ENCODE data around the gene SERP2.

Gene SERP2

DNA sequence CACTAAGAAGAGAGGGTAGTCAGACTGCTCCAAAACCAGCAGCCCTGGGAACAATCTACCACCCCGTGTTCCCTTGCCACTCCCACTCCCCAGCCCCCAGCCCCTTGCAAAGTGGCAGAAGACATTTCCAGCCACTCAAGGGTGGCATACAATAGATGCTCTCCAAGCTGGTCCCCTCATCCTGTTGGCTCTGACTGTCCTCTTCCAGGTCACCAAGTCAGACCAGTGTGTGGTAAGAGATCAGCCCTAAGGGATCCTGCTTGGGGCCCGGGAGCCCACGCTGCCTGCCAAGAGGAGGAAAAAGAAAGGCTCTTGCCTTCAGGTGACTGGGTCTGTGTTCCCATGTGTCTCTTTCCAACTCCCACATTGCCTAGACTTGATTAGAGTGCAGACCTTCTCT is 25.0 kb downstream of the SERP2 start:
- no peak for DNase-seq (ENCODE audit: low read depth in 1 of 2, low spot score in 1 of 2)
- TF ChIP-seq JUND (IDR thresholded peaks at IDR 0.05; ENCODE audit: low read depth), result no peak
- in situ Hi-C loops (cut with HindIII; ENCODE audit: low pct_unique_long_range_greater_than_20kb, low sequenced_read_pairs), result no loop called here

DNA sequence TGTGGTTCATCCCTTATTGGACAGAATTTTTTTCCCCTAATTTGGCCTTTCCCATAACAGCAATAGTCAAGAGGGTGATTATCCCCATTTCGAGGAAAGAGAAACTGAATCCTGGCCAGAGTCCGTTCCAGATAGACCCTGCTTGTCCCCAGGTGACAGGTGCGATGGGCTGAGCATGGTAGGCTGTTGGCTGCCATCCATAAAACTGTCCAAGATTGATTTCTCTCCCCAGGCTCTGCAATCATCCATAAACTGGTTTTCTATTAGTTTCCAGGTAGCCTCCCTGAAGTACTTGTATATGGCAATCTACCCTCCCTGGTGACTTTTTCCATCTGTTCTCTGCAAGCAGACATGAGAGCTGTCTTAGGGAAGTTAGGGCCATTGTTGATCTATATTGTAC is 25.4 kb downstream of the SERP2 start:
- in situ Hi-C loops (cut with HindIII; ENCODE audit: low pct_unique_long_range_greater_than_20kb, low sequenced_read_pairs), result no loop called here
- no peak for TF ChIP-seq JUND (IDR thresholded peaks at IDR 0.05; ENCODE audit: low read depth)
- no peak for DNase-seq (ENCODE audit: low read depth in 1 of 2, low spot score in 1 of 2)

DNA sequence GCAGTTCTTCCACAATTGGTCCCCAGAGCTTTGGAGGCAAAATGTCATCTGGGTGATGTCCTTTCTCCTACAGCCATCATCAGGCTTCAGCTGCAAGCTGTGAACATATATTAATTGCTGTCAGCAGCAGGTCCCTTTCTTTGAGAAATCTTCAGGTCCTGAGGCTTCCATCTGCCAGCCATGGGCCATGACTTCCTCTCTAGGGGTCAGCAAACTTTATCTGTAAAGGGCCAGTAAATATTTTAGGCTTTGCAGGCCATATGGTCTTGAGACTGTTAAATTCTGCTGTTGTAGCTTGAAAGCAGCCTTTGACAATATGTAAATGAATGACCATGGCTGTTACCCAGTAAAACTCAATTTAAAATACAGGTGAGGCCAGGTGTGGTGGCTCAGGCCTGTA is 27.1 kb downstream of the SERP2 start:
- in situ Hi-C loops (cut with HindIII; ENCODE audit: low pct_unique_long_range_greater_than_20kb, low sequenced_read_pairs), result no loop called here

DNA sequence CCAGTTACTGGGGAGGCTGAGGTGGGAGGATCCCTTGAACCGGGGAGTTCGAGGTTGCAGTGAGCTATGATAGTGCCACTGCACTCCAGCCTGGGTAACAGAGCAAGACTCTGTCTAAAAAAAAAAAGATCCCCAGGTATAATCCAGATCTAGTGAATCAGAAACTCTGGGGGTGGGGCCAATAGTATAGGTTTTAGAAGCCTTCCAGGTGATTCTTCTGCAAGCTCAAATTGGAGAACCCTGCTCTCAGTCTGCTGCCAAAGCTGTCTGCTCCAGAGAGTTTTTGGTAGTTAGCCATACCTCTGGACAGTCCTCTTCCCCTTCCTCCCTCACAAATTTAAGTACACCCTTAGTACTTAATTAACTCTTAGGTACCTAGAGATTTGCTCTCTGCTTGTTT is 28.0 kb downstream of the SERP2 start:
- in situ Hi-C loops (cut with HindIII; ENCODE audit: low pct_unique_long_range_greater_than_20kb, low sequenced_read_pairs), result no loop called here
- TF ChIP-seq JUND (IDR thresholded peaks at IDR 0.05; ENCODE audit: low read depth), result no peak
- no peak for DNase-seq (ENCODE audit: low read depth in 1 of 2, low spot score in 1 of 2)

More for the DNA sequence above, 27.1 kb downstream of the SERP2 start:
- DNase-seq (ENCODE audit: low read depth in 1 of 2, low spot score in 1 of 2), result no peak
- TF ChIP-seq JUND (IDR thresholded peaks at IDR 0.05; ENCODE audit: low read depth), result no peak

DNA sequence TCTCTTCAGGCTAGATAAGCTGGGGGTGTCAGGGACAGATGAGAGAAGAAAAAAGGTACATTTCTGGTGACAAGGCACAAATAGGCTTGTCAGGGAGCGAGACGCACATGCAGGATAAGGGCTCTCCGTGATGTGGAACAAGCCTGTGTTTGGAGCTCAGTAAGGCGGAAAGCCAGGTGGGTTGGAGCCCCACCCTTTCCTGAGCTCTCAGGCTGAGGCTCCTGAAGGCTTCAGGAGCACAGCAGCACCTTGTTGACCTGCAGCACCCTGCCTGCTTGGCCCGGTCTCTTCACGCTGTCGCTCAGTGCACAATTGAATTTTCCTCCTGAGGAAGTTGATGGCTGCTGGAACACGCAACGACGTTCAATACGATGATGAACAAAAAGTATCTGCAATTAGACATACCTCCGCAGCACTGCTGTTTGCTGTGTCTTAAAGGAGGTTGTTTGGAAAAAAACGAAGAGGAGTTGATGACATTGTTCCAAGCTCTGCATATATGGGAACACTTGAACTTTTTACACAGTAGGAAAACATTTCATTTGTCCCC is 29.3 kb downstream of the SERP2 start:
- in situ Hi-C loops (cut with HindIII; ENCODE audit: low pct_unique_long_range_greater_than_20kb, low sequenced_read_pairs), result no loop called here
- TF ChIP-seq JUND (IDR thresholded peaks at IDR 0.05; ENCODE audit: low read depth), result no peak
- no peak for DNase-seq (ENCODE audit: low read depth in 1 of 2, low spot score in 1 of 2)

DNA sequence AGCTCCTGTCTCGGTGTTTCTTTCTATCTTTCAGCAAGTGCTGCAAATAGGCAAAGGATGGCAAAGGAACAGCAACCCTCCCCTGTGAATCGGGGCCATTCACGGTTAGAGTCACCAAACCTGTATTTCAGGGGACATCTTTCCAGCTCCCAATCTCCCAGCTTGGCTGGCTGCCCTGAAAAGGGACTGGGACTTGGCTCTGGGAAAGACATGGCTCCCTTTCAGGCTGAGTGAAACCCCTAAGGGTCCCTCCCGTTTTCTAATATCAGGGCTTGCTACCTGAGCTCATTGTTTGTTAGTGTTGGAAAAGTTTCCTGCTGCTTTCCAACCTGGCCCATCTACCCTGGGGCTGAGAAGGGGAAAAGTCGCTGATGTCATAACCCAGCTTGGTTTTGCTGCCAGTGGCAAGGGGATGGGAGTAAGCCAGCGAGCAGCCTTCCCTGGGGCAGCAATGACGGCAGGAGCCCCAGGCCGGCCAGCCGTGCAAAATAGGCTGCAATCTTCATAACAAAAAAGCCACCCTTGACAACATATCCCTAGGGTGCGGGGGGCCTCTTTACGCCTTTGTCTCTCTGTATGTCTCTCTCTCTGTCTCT is 29.9 kb downstream of the SERP2 start:
- no peak for TF ChIP-seq JUND (IDR thresholded peaks at IDR 0.05; ENCODE audit: low read depth)
- DNase-seq (ENCODE audit: low read depth in 1 of 2, low spot score in 1 of 2), result peak; percentile 23 to 75
- in situ Hi-C loops (cut with HindIII; ENCODE audit: low pct_unique_long_range_greater_than_20kb, low sequenced_read_pairs), result no loop called here

DNA sequence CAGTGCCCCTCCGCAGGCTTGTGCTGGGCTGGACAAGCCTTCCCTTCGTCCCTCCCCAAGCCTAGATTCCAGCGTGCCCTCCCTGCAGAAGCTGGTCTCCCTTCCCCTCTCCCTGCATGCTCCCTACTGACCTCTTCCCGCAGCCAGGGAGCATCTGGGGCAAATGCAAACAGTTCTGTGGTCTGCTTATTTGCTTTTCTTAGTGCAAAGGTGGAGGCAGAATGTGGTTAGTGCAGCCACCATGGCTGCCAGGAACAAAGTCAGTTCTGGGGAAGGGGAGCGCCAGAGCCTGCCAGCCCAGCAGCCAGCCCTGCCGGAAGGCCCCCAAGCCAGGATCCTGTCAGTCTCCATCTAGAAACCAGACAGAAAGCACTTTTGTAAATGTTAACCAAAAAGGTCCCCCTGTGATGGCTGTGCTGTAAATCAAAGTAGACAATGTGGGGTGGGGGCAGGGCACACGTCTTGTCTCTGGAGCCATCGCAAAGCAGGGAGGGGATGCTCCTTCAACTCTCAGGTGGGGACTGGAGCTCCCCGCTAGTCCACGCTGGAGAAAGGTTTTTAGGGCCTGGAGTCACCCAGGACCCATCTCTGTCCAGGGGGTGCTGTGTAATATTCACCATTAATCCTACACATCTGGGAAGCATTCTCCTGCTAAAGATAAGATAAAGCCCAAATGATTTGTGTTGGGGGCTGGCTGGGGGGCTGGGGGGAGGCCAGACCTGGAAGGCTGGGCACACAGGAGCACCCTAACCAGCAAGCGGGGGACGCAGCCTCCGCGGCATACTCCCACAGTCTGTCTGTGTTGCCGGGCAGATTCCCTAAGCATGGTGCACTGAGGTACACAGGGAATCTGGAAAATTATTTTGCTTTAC is 30.9 kb downstream of the SERP2 start:
- in situ Hi-C loops (cut with HindIII; ENCODE audit: low pct_unique_long_range_greater_than_20kb, low sequenced_read_pairs), result no loop called here
- TF ChIP-seq JUND (IDR thresholded peaks at IDR 0.05; ENCODE audit: low read depth), result no peak
- peak in 1 of 2 experiments; percentile 12 for DNase-seq (ENCODE audit: low read depth in 1 of 2, low spot score in 1 of 2)

DNA sequence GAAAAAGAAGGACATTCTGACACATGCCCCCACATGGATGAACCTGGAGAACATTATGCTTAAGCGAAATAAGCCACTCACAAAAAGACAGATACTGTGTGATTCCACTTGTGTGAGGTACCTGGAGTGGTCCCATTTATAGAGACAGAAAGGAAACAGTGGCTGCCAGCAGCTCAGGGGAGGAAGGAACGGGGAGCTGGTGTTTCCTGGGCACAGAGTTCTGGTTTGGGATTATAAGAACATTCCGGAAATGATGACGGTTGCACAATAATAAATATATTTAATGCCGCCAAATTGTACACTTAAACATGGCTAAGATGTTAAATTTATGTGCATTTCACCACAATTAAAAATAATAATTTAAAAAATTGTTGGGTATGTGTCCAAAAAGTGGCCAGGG is 33.0 kb downstream of the SERP2 start:
- TF ChIP-seq JUND (IDR thresholded peaks at IDR 0.05; ENCODE audit: low read depth), result no peak
- no peak for DNase-seq (ENCODE audit: low read depth in 1 of 2, low spot score in 1 of 2)
- in situ Hi-C loops (cut with HindIII; ENCODE audit: low pct_unique_long_range_greater_than_20kb, low sequenced_read_pairs), result no loop called here

DNA sequence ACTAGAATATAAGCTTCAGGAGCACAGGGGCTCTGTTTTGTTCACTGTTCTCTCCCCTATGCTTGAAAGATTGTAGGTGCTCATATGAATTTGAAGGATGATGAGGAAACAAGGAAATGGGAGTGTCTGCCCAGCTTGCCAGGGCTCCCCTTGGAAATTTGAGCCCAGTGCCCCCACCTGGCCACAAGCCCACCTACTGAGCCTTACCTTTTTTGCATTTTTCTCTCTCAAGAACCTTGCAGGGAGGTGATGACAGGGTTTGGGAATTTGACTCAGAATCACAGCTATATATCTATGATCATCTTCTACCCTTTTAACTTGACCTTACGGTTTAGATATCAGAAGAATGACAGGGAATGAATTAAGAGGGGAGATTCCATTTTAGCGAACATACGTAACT is 33.8 kb downstream of the SERP2 start:
- in situ Hi-C loops (cut with HindIII; ENCODE audit: low pct_unique_long_range_greater_than_20kb, low sequenced_read_pairs), result no loop called here
- no peak for TF ChIP-seq JUND (IDR thresholded peaks at IDR 0.05; ENCODE audit: low read depth)
- no peak for DNase-seq (ENCODE audit: low read depth in 1 of 2, low spot score in 1 of 2)

DNA sequence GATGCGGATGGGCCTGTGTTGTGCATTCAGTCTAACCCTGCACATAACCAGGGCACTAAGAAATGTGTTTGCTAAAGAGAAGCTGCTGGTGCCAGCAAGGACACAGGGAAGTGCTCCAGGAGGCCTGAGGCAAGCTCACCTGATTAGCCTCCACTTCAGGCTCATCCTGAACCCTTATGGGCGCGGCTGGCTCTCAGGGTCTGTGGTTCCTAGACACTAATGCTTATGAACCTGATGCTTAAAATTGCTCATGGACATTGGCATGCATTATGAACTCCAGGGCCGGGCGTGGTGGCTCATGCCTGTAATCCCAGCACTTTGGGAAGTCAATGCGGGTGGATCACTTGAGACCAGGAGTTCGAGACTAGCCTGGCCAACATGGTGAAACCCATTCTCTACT is 34.3 kb downstream of the SERP2 start:
- no peak for TF ChIP-seq JUND (IDR thresholded peaks at IDR 0.05; ENCODE audit: low read depth)
- DNase-seq (ENCODE audit: low read depth in 1 of 2, low spot score in 1 of 2), result no peak
- in situ Hi-C loops (cut with HindIII; ENCODE audit: low pct_unique_long_range_greater_than_20kb, low sequenced_read_pairs), result no loop called here

DNA sequence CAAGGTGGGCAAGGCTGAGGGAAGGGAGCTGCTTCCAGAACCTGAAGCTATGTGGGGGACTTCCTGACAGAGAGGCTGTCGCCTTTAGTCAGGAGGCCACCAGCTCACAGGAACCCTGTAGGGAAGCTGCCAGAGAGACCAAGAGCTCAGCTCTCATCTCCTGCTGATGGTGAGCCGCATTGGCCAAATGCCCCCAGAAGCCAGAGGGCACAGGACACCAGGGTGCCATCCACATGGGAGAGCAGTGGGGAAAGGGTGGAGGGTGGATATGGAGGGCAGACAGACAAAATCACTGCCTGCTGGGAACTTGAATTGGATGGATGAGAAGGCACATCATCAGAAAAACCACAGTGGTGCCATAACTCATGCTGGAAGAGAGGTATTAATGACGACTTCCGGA is 36.0 kb downstream of the SERP2 start:
- in situ Hi-C loops (cut with HindIII; ENCODE audit: low pct_unique_long_range_greater_than_20kb, low sequenced_read_pairs), result no loop called here
- DNase-seq (ENCODE audit: low read depth in 1 of 2, low spot score in 1 of 2), result no peak
- no peak for TF ChIP-seq JUND (IDR thresholded peaks at IDR 0.05; ENCODE audit: low read depth)

DNA sequence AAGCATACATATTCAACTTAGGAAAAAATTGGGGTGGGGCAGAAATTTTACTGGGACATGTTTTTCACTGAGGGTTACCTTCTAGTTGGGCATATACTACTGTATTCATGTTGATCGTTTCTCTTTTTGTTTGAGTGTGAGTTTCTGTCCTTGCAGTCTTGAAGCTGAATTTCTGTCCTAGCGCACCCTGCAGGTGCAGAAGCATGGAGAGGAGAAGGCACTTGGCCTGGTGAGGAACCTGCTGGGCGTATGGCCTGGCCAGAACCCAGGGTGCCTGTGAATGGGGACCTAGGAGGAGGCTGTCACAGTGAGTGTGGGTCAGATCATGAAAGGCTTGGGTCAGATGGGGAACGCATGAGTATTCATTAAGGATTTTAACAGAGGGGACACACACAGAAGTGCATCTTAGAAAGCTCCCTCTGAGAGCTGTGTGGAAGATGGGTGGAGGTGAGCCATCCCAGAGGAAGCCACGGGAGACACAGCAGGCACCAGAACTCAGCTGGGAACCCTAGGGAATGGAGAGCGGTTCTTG is 36.8 kb downstream of the SERP2 start:
- peak in 1 of 2 experiments; percentile 30 for DNase-seq (ENCODE audit: low read depth in 1 of 2, low spot score in 1 of 2)
- TF ChIP-seq JUND (IDR thresholded peaks at IDR 0.05; ENCODE audit: low read depth), result no peak
- in situ Hi-C loops (cut with HindIII; ENCODE audit: low pct_unique_long_range_greater_than_20kb, low sequenced_read_pairs), result no loop called here

DNA sequence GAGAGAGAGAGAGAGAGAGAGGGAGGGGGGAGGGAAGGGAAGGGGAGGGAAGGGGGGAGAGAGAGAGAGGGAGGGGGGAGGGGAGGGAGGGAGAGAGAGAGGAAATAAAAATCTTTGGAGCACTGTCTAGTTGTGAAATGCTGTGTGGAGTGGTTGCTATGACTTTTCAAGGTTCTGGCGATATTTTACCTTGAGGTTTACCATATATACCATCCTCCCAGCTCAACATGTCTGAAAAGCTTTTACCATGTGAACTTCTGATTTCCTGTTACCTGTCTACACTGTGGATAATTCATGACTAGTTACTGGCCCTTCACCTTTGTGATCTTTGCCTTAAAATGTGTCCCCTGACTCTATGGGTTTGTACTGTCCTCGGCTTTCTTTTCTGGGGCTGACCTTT is 38.2 kb downstream of the SERP2 start:
- in situ Hi-C loops (cut with HindIII; ENCODE audit: low pct_unique_long_range_greater_than_20kb, low sequenced_read_pairs), result no loop called here
- TF ChIP-seq JUND (IDR thresholded peaks at IDR 0.05; ENCODE audit: low read depth), result no peak
- DNase-seq (ENCODE audit: low read depth in 1 of 2, low spot score in 1 of 2), result no peak

Data from T47D (cell line).